DND-41 (cell line): Measurements from ENCODE around the gene EAF1.

Experiments used
- EZH2 ChIP-seq: IDR thresholded peaks from 3 replicates; pipeline ENCODE4 v1.6.1; 2012; ENCODE audit warnings: borderline replicate concordance, low read depth, mild to moderate bottlenecking, moderate library complexity, low read length, inconsistent platforms; ENCODE audit not compliant: severe bottlenecking
- TF ChIP-seq, protein P1 (sequence below): IDR thresholded peaks from 2 replicates; pipeline ENCODE4 v1.5.1; 2012; ENCODE audit warnings: borderline replicate concordance, low read length, moderate library complexity, mild to moderate bottlenecking; ENCODE audit not compliant: poor library complexity, severe bottlenecking; ENCODE audit errors: extremely low read depth

DNA sequence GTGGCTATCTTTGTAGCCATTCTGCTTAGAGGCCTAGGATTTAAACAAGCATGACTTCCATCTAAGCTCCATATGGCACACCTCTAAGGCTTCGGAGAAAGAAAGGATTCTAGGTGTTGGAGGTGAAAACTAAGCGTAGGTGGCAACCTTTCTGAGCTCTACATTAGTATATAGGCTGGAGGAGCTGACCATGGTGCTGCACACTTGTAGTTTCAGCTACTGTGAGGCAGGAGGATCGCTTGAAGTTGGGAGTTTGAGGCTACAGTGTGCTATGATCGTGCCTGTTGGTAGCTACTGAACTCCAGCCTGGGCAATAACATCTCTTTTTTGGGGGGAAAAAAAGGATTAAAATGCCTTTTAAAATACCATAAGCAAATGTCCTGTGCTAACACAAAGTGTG lies 7.4 kb downstream of the EAF1 start:
- no peak for TF ChIP-seq EZH2
- TF ChIP-seq, protein P1, sequence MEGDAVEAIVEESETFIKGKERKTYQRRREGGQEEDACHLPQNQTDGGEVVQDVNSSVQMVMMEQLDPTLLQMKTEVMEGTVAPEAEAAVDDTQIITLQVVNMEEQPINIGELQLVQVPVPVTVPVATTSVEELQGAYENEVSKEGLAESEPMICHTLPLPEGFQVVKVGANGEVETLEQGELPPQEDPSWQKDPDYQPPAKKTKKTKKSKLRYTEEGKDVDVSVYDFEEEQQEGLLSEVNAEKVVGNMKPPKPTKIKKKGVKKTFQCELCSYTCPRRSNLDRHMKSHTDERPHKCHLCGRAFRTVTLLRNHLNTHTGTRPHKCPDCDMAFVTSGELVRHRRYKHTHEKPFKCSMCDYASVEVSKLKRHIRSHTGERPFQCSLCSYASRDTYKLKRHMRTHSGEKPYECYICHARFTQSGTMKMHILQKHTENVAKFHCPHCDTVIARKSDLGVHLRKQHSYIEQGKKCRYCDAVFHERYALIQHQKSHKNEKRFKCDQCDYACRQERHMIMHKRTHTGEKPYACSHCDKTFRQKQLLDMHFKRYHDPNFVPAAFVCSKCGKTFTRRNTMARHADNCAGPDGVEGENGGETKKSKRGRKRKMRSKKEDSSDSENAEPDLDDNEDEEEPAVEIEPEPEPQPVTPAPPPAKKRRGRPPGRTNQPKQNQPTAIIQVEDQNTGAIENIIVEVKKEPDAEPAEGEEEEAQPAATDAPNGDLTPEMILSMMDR: no peak
